HL-60 (cell line): ENCODE measurements around the gene GRK1.

Experiments
- DNase-seq, 2 experiments: peaks; one replicate each; pipeline ENCODE4 v3.0.0-alpha.2; 2010 to 2020; ENCODE audit warnings: low read depth in 1 of 2, low spot score in 1 of 2
- H3K27ac ChIP-seq: fragments of 250-450 bp; sonication (Bioruptor Pico); replicated peaks from 2 replicates; pipeline ENCODE4 v1.5.1; 2020; ENCODE audit warnings: mild to moderate bottlenecking, moderate library complexity
- H3K27me3 ChIP-seq: fragments of 250-450 bp; sonication (Bioruptor Pico); 2 replicates; pipeline ENCODE4 v1.5.1; 2021; ENCODE audit warnings: mild to moderate bottlenecking, moderate library complexity; ENCODE audit not compliant: insufficient read depth, poor library complexity, severe bottlenecking
- H3K4me3 ChIP-seq: replicated peaks from 2 replicates; pipeline ENCODE4 v1.5.1; 2011; ENCODE audit warnings: mild to moderate bottlenecking, control low read depth, low read length; ENCODE audit not compliant: insufficient read depth
- CTCF ChIP-seq: IDR thresholded peaks from one replicate; pipeline ENCODE4 v1.5.1; 2011; ENCODE audit warnings: low read length, control low read depth, inconsistent platforms; ENCODE audit not compliant: insufficient read depth
- GABPA ChIP-seq: IDR thresholded peaks from 2 replicates; pipeline ENCODE4 v1.6.1; 2012; ENCODE audit warnings: low read depth
- POLR2AphosphoS5 ChIP-seq: IDR thresholded peaks from 2 replicates; pipeline ENCODE4 v1.6.1; 2012; ENCODE audit warnings: low read depth
- REST ChIP-seq: IDR thresholded peaks from 2 replicates; pipeline ENCODE4 v1.6.1; 2012; ENCODE audit warnings: low read depth; ENCODE audit not compliant: insufficient replicate concordance
- SPI1 ChIP-seq: IDR thresholded peaks from 2 replicates; pipeline ENCODE4 v1.6.1; 2012; ENCODE audit warnings: low read depth, mild to moderate bottlenecking, borderline replicate concordance

GRK1 gene

GRCh38 chr13:113632706-113633484 is 34.1 kb upstream of the GRK1 start:
- TF ChIP-seq GABPA (no peak), CTCF (no peak), SPI1 (no peak), REST (no peak), POLR2AphosphoS5 (no peak)
- H3K27ac ChIP-seq, result no peak overlapping the region
- no peak for DNase-seq
- H3K4me3 ChIP-seq, result no peak overlapping the region
- no peaks in the 10 kb centered on the region for H3K27me3 ChIP-seq

GRCh38 chr13:113633485-113633873 is 33.5 kb upstream of the GRK1 start:
- Histone ChIP-seq H3K4me3 (no peak overlapping the region), H3K27ac (no peak overlapping the region), H3K27me3 (no peaks in the 10 kb centered on the region)
- TF ChIP-seq REST, result no peak
- TF ChIP-seq CTCF, result no peak
- no peak for TF ChIP-seq SPI1
- TF ChIP-seq POLR2AphosphoS5, result no peak
- DNase-seq, result no peak

GRCh38 chr13:113634279-113635047 is 32.6 kb upstream of the GRK1 start:
- Histone ChIP-seq H3K27me3 (no peaks in the 10 kb centered on the region), H3K27ac (no peak overlapping the region), H3K4me3 (no peak overlapping the region)
- TF ChIP-seq POLR2AphosphoS5 (no peak), SPI1 (no peak), GABPA (no peak), CTCF (no peak), REST (no peak)
- DNase-seq, result no peak
